SHP77 treated with DMSO at 0.1 percent for 48 hours (cell line): ENCODE measurements around the gene ST7L.

Experiments
- DNase-seq: peaks from one replicate; lab custom pipeline; 2025; lab: John Stamatoyannopoulos, UW

ST7L gene

DNA sequence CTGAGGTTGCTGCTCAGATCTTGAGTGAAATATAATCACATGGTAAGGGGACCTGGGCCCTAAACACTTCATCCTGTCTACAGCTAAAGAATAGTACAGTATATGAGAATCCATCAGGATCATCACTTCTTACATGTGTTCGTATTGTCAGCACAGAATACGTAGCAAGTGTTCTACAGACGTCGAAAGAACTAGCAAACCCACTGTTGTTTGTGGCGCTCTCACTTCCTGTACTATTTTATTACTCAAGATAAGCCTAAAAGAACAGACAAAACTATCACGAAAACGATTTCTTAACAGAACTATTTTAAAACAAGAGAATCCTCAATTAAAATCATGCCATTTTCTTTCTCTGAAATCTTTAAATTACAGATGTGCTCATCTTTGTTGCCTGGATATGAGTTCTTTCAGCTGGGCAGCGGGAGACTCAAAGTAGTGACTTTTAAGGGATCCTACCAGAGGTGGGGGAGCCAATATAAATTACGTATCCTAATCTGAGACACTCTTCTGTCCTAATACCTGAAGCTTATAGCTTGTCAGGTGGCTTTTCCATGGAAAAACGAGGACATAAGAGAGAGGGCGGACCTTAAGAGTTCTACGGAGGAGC is 724 bp downstream of the ST7L start:
- DNase-seq, result no peak

DNA sequence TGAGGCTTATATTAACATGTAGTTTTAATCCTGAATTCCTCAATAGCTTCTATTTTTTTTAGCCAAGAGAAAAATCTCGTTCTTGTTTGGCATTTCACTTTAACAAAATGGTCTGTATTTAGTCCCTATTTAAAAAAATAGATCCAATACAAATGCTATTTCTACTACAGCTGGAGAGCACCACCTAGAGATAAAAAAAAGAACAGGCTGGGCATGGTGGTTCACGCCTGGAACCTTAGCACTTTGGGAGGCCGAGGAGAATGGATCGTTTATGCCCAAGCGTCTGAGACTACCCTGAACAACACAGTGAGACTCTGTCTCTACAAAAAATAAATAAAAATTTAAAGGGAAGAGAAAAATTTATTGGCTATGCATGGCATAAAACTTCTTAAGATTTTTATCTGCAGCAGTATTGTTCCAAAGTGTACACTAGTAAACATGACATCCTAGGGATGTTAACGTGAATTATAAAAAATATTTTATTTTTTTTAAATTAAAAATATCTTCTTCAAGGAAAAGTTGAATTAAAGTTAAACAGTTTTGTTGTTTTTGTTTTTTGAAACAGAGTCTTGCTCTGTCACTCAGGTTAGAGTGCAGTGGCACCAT is 4.4 kb downstream of the ST7L start:
- no peak for DNase-seq

DNA sequence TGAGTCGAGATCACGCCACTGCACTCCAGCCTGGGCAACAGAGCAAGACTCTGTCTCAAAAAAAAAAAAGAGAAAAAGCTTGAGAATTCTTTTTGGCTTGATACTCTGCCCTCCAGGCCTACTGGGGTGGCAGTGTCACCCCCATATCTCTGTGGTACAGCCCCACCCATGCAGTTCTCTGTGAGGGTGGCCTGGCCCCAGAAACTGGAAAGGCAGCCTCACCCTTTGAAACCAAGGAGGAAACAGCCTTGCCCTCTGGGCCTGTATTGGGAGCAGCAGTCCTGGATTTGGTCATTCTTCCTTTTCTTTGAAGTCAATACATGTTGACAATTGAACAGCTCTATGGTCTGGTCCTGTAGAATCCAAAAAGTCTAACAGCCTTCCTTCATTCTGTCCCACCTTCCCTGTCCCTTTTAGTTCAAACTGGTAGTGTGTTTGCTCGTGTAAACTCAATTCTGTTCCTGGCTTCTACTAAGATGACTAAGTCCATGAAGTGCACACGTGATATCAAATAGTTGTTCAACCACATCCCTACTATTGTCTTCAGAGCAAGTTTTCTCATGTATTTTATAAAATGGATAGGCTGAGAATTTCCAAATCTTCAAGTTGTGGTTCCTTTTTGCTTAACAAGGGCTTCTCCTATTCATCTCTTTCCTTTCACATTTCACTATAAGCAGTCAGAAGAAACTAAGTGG is 13.2 kb downstream of the ST7L start:
- no peak for DNase-seq

DNA sequence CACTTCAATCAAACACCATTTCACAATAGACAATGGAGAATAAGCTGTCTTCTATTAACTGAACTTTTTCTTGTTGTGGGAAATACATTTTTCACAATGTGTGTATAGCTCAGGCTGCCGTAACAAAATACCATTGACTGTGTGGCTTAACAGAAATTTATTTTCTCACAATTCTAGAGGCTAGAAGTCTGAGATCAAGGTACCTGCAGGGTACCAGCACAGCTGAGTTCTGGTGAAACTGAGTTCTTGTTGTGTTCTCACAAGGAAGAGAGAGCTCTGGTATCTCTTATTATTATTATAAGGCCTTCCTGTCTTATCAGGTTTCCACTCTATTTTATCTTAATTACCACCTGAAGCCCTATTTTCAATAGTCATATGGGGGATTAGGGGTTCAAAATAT is 15.4 kb downstream of the ST7L start:
- DNase-seq, result no peak

DNA sequence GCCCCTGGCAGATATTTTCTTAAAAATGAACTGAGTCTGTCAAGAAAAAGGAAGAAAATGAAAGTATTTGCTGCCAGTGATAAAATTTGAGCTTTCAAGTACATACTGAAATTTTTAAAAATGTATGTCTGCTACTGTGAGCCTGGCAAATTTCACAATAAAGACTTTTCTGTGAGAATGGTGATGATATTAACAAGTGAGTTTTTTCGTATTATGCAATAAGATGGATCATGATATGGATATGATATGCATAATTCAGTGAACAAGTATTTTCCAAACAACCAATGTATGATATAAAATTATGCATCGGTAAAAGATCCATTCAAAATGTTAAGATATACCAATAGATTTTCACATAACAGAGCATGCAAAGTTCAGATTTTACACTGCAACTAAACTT is 15.9 kb downstream of the ST7L start:
- no peak for DNase-seq

DNA sequence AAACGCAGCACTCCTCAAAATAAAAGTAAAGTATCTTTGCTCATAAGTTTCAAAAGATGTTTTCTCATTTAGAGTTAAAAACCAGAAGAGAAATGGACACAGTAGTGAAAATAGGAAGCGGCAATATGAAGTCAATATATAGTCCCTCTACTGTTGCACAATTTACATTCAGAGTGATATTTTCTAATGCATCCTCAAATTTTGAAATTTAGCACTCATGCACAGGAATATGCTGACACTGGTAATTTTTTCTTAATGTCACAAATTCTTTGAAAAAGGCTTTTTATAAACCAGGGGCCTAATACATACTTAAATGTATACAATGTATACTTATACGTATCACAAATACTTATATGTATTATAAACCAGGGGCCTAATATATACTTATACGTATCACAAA is 19.5 kb downstream of the ST7L start:
- DNase-seq, result no peak

DNA sequence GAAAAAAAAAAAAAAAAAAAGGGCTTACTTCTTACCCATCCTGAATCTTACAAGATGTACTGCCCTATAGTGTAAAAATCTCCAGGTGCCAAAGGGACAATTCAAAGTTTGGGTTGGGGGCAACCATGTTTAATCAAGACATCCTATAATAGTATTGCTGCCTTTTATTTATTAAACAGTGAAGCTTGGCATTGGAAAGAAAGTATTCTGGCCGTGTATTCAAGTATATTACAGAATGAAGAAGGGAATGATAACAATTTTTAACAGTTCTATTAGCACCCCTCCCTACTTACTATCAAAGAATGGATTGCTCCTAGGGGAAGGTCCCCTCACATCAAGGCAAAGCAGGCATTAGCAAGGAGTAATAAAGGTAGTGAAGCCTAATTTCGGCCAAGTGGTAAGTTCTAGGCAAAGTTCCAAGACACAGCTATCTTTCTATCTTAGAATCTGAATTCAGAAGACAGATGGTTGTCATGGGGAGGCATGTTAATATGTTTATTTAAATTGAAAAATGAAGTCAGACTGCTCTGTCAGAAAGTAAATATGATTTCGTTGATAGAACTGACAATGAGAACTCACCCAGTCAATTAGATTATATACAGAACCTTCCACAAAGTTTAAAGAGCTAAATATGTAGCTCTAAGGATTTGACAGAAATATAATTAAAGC is 24.6 kb downstream of the ST7L start:
- DNase-seq, result no peak

DNA sequence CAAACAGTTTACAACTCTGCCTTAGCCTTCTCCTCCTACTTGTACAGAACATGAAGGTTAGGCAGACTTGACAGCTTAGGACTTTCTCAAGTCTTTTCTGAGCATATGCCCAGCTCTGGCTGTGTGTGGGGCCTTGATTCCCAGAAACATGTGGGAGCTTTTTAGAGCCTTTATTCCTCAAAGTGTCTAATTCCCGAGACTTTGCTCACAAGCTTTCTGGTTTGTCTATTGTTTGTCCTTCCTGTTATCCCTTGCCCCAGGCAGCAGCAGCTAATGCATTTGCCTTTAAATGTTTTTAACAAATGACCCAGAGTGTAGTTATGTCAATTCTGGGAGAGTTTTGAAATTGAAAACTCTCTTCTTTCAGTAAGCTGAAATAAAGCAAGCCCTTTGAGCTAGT is 29.2 kb downstream of the ST7L start:
- no peak for DNase-seq

DNA sequence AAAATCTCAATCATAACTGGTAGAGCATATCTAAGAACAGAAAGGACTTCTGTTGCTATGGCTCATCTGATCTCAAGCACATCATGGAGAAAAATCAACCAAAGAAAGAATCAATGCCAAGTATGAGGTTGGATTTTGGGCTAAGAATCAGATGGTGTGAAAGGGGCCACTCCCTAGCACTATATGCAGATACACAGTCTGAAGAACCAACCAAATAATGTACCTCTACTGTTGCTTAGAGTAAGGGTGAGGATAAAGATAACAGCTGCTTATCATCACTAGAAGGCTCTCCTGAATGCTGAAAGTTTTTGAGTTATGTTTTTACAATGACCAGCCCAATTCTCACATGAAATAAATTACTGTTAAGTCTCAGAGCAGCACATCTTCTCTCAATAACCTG is 35.6 kb downstream of the ST7L start:
- DNase-seq, result no peak

DNA sequence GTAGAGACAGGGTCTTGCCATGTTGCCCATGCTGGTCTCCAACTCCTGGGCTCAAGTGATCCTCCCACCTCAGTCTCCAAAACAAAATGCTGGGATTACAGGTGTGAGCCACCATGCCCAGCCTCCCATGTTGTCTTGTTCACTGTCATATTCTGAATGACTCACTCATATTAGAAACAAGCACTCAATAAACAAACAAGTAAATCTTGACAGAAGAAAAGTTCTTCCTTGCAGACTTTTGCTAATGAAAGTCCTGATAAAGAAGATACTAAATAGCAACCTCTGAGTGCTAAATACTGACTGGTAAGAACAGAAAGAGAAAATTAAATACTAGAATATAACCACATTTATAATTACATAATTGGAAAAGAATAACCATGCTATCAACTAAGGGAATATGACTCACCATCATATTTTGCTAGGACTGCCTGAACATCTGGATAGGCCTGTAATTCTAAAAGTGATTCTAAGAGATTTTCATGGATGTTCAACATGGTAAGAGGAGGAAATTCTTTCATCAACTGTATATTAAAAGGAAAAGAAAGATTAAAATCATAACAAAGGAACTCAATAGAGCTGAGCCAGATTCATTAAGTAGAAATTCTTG is 37.3 kb downstream of the ST7L start:
- no peak for DNase-seq

DNA sequence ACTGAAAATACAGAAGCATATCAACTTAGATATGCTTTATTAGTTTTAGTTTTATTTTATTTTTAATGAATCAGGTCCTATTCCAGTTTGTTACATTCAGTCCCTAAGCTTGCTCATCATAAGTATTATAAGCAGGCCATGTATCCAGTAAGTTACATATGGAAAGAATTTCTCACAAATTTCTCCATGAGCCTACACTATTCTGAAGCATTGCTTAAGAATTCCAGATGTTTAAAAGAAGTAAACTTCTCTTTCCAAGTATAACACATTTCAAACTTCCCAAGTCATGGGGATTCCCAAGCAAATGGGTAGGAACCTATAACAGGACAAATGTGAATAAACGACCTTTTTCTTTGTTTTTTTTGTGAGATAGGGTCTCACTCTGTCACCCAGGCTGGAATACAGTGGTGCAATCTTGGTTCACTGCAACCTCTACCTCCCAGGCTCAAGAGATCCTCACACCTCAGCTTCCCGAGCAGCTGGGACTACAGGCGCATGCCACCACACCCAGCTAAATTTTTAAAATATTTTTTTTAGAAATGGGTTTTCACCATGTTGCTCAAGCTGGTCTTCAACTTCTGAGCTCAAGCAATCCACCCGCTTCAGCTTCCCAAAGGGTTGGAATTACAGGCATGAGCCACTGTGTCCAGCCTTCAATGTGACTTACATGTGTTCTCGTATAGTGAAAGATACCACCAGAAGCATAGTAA is 39.0 kb downstream of the ST7L start:
- no peak for DNase-seq

DNA sequence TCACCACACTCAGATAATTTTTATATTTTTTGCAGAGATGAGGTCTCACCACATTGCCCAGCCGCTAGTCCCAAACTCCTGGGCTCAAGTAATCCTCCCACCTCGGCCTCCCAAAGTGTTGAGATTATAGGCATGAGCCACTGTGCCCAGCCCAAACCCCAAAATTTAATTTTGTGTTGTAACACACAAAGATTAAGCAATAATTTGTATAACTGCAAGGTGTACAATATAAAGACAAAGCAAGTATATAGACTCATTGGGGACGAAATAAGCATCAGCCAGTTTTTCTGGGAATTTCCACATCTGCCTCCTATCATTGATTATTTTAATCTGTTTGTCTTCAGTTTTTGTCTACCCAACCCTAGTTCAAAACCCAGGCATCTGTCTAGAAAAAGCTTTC is 42.7 kb downstream of the ST7L start:
- no peak for DNase-seq

DNA sequence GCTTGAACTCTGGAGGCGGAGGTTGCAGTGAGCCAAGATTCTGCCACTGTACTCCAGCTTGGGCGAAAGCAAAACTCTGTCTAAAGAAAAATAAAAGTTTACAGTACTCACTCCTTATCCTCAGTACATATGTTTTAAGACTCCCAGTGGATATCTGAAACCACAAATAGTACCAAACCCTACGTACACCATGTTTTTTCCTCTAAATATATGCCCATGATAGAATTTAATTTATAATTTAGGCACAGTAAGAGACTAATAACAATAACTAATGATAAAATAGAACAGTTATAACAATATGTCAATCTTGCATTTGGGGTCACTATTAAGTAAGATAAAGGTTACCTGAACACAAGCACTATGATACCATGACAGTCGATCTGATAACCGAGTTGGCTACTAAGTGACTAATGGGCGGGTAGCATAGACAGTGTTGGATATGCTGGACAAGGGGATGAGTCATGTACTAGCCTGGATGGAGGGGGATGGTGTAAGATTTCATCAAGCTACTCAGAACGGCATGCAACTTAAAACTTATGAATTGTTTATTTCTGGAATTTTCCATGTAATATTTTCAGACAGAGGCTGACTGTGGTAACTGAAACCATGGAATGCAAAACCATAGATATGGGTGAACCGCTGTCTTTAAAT is 43.7 kb downstream of the ST7L start:
- DNase-seq, result no peak

DNA sequence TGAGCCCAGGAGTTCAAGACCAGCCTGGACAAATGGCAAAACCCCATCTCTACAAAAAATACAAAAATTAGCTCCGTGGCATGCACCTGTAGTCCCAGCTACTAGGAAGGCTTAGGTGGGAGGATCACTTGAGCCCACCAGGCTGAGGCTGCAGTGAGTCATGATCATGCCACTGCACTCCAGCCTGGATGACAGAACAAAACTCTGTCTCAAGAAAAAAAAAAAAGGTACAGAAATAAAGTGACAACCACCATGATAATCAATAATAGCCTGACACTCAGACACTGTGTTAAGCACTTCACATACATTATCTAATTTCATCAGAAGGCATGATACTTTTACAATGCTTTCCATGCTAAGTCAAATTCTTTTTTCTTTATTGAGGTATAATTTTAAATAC is 53.1 kb downstream of the ST7L start:
- DNase-seq, result no peak

DNA sequence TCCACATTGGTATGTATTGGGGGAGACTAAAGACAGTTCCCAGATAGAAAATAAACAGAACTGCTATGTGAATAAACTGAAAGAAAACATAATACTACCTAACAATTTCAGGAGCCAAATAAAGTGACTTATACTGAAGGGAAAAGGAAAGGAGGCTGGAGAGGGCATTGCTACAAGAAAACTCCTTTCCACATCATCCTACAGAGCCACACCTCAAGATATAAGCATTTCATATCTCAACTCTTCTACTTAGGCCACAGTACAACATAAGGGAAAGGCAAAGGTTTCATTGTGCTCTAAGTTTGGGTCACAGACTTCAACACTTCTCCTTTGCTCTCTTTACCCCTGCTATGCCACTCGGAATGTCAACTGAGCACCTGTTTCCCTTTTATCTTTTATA is 54.9 kb downstream of the ST7L start:
- DNase-seq, result no peak

DNA sequence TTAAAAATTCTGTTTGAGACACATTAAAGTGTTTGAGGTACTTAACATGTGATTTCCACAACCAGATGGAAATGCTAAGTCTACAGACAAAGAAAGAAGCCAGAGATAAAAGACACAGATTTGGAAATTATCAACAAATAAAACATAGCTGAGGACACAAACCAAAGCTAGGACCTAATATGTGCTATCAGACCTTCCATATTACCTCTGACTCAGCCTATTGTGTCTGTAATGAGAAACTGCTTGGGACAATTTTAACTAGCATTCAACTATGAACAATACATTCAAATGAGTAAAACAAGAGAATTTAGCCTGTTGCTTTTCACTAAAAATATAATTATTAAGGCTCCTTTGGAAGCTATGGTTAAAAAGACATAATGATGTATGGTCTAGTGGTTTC is 55.6 kb downstream of the ST7L start:
- DNase-seq, result no peak

DNA sequence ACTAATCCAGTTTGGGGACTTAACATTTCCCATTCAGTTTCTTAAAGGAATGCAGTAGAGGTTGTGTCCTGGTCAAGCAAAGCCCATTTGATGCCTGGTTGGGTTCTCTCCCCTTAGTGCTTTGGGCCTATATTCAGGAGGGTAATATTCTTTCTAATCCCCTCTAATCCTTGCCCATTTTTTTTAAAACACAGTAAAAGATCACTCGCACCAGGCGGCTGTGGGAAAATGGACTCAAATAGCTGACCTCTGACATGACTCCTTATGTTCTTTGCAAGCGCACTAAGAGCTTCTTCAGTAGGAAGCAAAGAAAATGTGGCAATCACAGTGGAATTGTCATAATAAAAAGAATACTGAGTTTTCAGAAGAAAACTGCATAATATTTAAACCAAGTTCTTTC is 60.3 kb downstream of the ST7L start:
- no peak for DNase-seq

DNA sequence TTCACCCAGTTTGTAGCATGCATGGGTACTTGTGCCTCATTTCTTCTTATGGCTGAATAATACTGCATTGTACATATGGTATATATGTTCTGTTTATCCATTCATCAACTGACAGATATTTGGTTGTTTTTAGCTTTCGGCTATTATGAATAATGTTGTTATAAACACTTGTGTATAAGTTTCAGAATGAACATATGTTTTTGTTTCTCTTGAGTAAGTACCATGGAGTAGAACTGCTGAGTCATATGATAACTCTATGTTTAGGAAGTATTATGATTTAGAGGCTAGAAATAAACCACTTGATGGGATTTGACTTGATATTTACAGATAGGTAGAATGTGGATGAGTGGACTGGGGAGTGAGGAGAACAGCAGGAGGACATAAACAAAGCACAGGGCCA is 61.6 kb downstream of the ST7L start:
- no peak for DNase-seq

DNA sequence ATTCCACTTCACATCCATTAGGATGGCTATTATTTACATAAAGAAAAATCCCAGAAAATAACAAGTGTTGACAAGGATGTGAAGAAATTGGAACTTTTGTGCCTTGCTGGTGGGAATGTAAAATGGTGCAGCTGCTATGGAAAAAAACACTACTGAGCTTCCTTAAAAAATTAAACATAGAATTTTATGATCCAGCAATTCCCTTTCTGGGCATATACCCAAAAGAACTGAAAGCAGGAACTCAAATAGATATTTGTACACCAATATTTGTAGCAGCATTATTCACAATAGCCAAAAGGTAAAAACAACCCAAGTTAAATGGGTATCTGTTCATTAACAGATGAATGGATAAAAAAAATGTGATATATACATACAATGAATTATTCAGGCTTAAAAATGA is 64.5 kb downstream of the ST7L start:
- DNase-seq, result no peak

DNA sequence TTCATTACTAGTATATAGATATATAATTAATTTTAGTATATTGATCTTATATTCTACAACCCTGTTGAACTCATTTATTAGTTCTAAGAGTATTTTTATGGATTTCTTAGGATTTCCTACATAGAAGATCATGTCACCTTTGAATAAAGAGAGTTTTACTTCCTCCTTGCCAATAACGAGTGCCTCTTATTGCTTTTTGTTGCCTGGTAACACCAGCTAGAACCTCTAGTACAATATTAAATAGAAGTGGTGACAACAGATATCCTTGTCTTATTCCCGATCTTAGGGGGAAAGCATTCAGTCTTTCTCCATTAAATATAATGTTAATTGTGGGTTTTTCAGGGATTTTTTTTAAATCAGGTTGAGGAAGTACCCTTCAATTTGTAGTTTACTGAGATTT is 69.4 kb downstream of the ST7L start:
- no peak for DNase-seq

DNA sequence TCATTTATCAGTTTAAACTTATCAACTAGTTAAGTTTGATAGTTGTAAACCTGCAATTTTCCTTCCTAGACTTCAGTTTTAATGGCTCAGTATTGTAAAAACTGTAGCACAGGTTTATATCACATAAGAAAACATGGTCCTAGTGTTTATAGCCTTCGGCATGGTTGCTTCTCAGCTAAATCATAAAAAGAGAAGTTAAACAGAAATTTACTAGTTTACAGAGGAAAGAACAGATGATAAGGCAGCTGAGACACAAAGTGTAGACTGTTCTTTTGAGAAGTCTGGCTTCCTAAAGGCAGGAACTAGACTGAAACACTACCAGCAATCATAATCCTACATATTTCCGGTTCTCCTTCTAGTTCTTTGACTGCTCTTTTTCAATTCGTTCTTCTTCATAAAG is 70.4 kb downstream of the ST7L start:
- no peak for DNase-seq

DNA sequence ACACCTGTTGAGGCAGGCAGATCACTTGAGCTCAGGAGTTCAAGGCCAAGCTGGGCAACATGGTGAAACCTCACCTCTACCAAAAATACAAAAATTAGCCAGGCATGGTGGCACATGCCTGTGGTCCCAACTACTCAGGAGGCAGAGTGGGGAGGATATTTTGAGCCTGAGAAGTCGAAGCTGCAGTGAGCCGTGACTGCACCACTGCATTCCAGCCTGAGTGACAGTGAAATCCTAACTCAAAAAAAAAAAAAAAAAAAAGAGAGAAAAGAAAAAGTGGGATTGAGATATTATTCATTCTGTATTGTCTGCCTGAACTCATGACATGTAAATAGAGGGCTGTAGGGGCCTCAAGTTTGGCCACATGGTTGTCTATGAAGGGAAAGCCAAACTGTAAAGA is 72.9 kb downstream of the ST7L start:
- no peak for DNase-seq
